Measurements from ENCODE around the gene MED12L.

DNA sequence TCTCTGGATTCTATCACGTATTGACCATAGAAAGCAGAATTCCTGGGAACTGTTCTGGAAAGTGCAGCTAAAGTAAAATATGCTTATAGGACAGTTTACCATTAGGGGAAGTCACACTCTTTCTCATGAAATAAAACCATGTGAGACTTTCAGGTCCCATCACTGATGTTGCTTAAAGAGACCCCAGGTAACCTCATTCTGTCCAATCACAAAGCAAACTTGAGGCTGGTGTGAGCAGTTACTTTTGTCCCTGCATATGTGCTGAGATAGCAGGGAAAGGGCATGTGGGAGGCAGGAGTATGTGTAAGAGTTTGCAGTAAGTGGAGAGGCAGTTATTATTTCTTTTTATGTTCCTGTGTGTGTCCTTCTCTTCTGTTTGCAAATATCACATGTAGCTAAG lies 215.1 kb downstream of the MED12L start:
- TF ChIP-seq CTCF (IDR thresholded peaks at IDR 0.05) (no peak), POLR2A (IDR thresholded peaks at IDR 0.05) (no peak)

All from lower leg skin (tissue), 3 donors.